Stomach smooth muscle (tissue), 2 donors: ENCODE results near the gene NOTUM.

ENCODE experiments used
- H3K27ac ChIP-seq: one replicate; pipeline ENCODE4 v1.7.0; 2013; ENCODE audit warnings: mild to moderate bottlenecking, low read length, inconsistent platforms
- H3K27me3 ChIP-seq, 2 donors: one replicate each; pipeline ENCODE4 v1.7.0; 2013; ENCODE audit warnings: low read length in 2 of 2; ENCODE audit not compliant: insufficient read depth in 2 of 2, control insufficient read depth in 1 of 2
- H3K36me3 ChIP-seq, 2 donors: one replicate each; pipeline ENCODE4 v1.7.0; 2013; ENCODE audit warnings: low read length in 2 of 2; ENCODE audit not compliant: control insufficient read depth in 2 of 2, insufficient read depth in 2 of 2
- H3K4me1 ChIP-seq: one replicate; pipeline ENCODE4 v1.7.0; 2013; ENCODE audit warnings: low read length; ENCODE audit not compliant: control insufficient read depth, insufficient read depth
- H3K4me3 ChIP-seq, 2 donors: one replicate each; pipeline ENCODE4 v1.7.0; 2013; ENCODE audit warnings: low read length in 2 of 2
- H3K9ac ChIP-seq, 2 donors: one replicate each; pipeline ENCODE4 v1.7.0; 2013; ENCODE audit warnings: low read length in 2 of 2, mild to moderate bottlenecking in 1 of 2
- H3K9me3 ChIP-seq, 2 donors: one replicate each; pipeline ENCODE4 v1.7.0; 2013; ENCODE audit warnings: low read length in 2 of 2; ENCODE audit not compliant: control insufficient read depth in 2 of 2
- donor health status: healthy.
- donor health status: Pancreatic carcinoma.

The NOTUM gene

GRCh38 chr17:82003411-82004381 is 42.7 kb upstream of the NOTUM start:
- no peak overlapping the region for H3K4me3 ChIP-seq
- H3K9me3 ChIP-seq = no peaks in the 10 kb centered on the region
- H3K36me3 ChIP-seq = no peaks in the 10 kb centered on the region
- H3K4me1 ChIP-seq = peaks cover 31% of the 10 kb centered on the region
- no peak overlapping the region for H3K27ac ChIP-seq
- H3K9ac ChIP-seq = no peak overlapping the region
- H3K27me3 ChIP-seq = no peaks in the 10 kb centered on the region

DNA sequence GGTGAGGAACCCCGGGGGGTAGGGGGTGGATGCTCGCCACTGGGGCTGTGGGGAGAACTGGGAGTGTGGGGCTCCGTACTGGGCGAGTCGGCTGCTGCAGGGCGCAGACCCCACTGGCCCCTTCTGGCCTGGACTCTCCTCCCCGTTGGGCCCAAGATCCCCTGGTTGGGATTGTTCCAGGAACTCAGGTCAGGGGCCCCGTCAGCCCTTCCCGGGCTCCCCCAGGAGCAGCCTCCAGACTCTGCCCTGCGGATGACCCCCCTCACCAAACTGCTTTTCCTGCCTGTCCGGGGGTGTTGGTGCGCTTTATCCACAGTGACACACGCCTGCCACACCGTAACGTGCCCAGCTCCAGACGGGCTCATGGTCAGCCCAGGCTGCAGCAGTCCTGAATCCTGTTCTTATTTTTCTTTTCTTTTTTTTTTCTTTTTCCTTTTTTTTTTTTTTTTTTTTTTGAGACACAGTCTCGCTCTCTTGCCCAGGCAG is 40.6 kb upstream of the NOTUM start:
- Histone ChIP-seq H3K36me3 (peaks cover 0 to 3% of the 10 kb centered on the region in 2 donors), H3K4me3 (no peak overlapping the region), H3K9me3 (no peaks in the 10 kb centered on the region), H3K27ac (no peak overlapping the region), H3K27me3 (no peaks in the 10 kb centered on the region), H3K9ac (no peak overlapping the region), H3K4me1 (peaks cover 26% of the 10 kb centered on the region)

- Histone ChIP-seq H3K4me1 (peaks cover 20% of the 10 kb centered on the region), H3K9me3 (no peaks in the 10 kb centered on the region), H3K27me3 (no peaks in the 10 kb centered on the region), H3K4me3 (no peak overlapping the region), H3K36me3 (peaks cover 0 to 3% of the 10 kb centered on the region in 2 donors), H3K27ac (no peak overlapping the region), H3K9ac (no peak overlapping the region)
These were observed 40.0 kb upstream of the NOTUM start for GRCh38 chr17:82000803-82001570.

- H3K36me3 ChIP-seq = peaks cover 0 to 3% of the 10 kb centered on the region in 2 donors
These were observed 39.2 kb upstream of the NOTUM start for GRCh38 chr17:81999976-82000802.

DNA sequence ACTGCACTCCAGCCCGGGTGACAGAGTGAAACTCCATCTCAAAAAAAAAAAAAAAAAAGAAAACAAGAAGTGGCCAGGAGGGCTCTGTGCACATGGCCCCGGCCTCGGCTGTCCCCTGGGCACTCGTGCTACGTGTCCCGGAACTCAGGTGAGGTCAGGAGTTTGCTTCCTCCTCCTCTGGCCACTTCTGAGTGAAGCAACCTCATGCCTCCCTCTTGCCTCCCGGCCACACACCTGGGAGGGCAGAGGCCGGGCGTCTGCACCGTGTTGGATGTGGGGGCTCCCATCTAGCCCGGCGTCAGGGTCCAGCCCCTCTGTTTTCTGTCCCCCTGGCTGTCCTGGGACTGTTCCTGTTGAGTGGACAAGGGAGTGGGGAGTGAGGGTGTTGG is 38.6 kb upstream of the NOTUM start:
- Histone ChIP-seq H3K4me3 (no peak overlapping the region), H3K27ac (no peak overlapping the region), H3K4me1 (peaks cover 14% of the 10 kb centered on the region), H3K9me3 (no peaks in the 10 kb centered on the region), H3K9ac (no peak overlapping the region), H3K27me3 (no peaks in the 10 kb centered on the region), H3K36me3 (peaks cover 0 to 3% of the 10 kb centered on the region in 2 donors)

More at GRCh38 chr17:81999976-82000802, 39.2 kb upstream of the NOTUM start:
- Histone ChIP-seq H3K9ac (no peak overlapping the region), H3K27ac (no peak overlapping the region), H3K9me3 (no peaks in the 10 kb centered on the region), H3K27me3 (no peaks in the 10 kb centered on the region), H3K4me1 (peaks cover 14% of the 10 kb centered on the region), H3K4me3 (no peak overlapping the region)

DNA sequence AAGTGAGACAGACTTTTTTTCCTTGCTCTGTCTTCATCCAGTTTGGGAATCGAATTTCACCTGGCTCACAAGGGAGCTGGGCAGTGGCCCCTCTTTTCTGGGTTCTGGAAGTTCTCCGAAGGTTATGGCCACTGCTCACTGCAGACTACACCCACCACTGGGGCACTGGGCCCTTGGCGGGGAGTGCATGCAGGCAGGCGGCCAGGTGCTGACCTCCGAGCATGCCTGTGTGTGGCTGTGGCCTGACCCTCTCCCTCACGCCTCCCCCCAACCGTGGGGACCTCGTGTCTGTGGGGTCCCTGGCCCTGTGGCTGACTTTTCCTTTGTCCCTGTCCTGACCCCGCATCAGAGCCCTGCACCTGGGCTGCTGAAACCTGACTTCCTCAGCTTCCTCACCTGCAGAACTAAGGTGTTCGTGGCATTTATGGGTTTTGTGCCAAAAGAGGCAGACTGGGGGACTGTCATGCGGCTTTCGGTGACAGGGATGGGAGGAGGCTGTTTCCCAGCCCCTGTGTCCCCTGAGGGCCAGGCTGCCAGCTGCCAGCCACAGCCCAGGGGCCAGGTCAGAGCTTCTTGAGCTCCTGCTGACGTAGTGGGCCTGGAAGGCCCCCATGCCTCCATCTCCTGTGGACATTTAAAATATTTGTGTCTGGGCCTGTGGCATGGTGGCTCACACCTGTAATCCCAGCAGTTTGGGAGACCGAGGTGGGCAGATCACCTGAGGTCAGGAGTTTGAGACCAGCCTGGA is 37.9 kb upstream of the NOTUM start:
- Histone ChIP-seq H3K9me3 (no peaks in the 10 kb centered on the region), H3K27ac (no peak overlapping the region), H3K4me3 (no peak overlapping the region), H3K4me1 (peaks cover 7% of the 10 kb centered on the region), H3K36me3 (peaks cover 0 to 3% of the 10 kb centered on the region in 2 donors), H3K9ac (no peak overlapping the region), H3K27me3 (no peaks in the 10 kb centered on the region)

DNA sequence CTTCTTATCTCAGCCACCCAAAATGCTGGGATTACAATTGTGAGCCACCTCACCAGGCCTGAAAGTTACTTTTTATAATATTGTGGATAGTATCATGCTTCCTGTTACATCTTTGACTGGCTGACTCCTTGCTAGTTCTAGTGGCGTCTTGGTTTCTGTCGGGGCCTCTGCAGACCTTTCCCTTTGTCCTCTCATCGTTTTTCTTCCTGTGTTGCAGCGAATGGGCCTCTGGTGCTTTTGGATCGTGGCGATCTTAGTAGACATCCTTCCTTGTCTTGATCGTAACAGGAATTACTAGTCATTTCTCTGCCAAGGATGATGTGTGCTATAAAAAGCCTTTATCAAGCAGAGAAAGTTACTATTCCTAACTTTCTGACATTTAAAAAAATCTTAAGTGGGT is 37.2 kb upstream of the NOTUM start:
- Histone ChIP-seq H3K4me3 (no peak overlapping the region), H3K36me3 (peaks cover 0 to 5% of the 10 kb centered on the region in 2 donors), H3K27me3 (no peaks in the 10 kb centered on the region), H3K27ac (no peak overlapping the region), H3K4me1 (peaks cover 3% of the 10 kb centered on the region), H3K9me3 (no peaks in the 10 kb centered on the region), H3K9ac (no peak overlapping the region)

DNA sequence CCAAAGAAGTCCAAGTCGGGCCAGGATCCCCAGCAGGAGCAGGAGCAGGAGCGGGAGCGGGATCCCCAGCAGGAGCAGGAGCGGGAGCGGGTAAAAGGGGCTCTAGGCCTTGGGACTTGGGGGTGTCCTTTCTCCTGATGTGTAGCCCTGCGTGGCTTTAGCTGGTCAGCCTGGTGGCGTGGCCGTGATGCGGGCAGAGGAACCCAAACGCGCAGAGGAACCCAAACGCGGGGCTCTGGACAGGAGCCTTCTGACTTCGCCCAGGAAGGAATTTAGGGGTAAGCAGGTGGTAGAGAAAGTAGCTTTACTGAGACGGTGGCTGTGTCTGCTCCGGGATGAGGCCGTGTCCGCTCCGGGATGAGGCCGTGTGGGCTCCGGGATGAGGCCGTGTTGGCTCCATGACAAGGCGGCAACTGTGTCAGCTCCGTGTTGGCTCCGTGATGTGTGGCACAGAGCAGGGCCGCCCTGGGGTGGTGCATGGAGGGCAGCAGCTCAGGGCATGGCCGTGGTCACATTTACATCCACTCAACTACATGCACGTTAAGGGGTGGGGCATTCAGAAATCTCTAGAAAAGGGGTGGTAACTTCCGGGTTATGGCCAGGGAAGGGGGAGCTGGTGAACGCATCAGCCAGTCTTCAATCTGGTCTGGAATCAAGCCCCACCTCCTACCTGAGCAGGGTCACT is 35.9 kb upstream of the NOTUM start:
- peaks cover 11% of the 10 kb centered on the region for H3K4me1 ChIP-seq
- no peaks in the 10 kb centered on the region for H3K9me3 ChIP-seq
- no peak overlapping the region for H3K9ac ChIP-seq
- H3K36me3 ChIP-seq = peaks cover 0 to 5% of the 10 kb centered on the region in 2 donors
- no peaks in the 10 kb centered on the region for H3K27me3 ChIP-seq
- no peak overlapping the region for H3K4me3 ChIP-seq
- no peak overlapping the region for H3K27ac ChIP-seq

DNA sequence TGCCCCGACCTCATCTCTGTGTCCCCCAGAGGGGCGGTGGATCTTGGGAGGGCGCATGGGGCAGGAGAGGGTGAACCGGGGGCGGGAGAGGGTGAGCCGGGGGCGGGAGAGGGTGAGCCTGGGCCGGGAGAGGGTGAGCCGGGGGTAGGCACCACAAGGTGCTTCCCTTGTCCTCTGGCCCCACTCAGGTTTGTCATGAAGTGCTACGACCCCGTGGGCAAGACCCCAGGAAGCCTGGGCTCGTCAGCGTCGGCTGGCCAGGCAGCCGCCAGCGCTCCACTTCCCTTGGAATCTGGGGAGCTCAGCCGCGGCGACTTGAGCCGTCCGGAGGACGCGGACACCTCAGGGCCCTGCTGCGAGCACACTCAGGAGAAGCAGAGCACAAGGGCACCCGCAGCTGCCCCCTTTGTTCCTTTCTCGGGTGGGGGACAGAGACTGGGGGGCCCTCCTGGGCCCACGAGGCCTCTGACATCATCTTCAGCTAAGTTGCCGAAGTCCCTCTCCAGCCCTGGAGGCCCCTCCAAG is 35.3 kb upstream of the NOTUM start:
- H3K9me3 ChIP-seq = no peaks in the 10 kb centered on the region
- H3K4me1 ChIP-seq = peaks cover 17% of the 10 kb centered on the region
- no peaks in the 10 kb centered on the region for H3K27me3 ChIP-seq
- H3K36me3 ChIP-seq = peaks cover 0 to 5% of the 10 kb centered on the region in 2 donors
- H3K4me3 ChIP-seq = no peak overlapping the region
- H3K9ac ChIP-seq = no peak overlapping the region
- H3K27ac ChIP-seq = no peak overlapping the region
